ENCODE measurements around the gene RNF20.

RNF20 gene

GRCh38 chr9:101590901-101591300 lies 57.2 kb downstream of the RNF20 start:
- no peak for DNase-seq (ENCODE audit: low spot score)

GRCh38 chr9:101591787-101592446 lies 58.3 kb downstream of the RNF20 start:
- no peak for DNase-seq (ENCODE audit: low spot score)

DNA sequence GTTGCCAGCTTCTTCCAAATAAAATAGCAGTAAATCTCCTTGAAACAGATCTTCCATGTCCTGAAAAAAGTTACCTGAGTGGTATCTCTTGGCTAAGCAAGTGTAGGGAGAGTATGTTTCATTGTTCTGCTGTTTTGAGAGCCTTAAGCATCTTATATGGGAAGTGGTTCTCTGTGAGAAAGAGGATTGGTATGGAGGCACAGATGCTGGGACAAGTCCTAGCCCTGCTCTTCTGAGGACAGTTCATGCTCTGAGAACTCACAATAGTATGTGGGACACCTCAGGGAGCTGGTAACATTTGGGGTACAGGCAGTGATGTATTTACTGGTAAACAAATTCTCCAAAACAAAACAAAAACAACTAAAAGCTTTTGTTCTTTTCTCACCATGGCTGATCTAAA lies 59.1 kb downstream of the RNF20 start:
- DNase-seq (ENCODE audit: low spot score), result no peak

GRCh38 chr9:101593345-101593744 lies 59.7 kb downstream of the RNF20 start:
- no peak for DNase-seq (ENCODE audit: low spot score)

DNA sequence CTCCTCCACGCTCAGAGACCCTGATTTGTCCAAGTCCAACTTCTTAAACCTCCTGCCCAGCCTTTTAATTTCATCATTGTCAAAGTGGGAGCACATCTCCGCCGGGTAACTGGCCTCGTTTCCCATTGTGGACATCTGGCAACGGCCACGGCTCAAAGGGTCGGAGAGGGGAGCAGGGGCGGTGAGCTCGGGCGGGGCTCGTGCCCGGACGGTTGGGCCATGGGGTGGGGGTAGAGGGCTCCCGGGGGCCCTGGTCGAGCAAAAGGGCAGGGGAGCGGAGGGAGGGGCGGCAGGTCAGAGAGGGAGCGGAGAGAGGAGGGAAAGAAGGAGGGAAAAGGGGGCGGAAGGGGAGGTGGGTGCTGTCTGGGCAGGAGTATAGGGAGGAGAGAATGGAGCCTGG lies 61.1 kb downstream of the RNF20 start, which contains the start of gene PPP3R2:
Gene PPP3R2, minus strand, starts transcription at position 174 of the 400 bp plus-strand sequence. Its CDS starts 48 bp downstream, at position 126.
- DNase-seq (ENCODE audit: low spot score), result no peak

GRCh38 chr9:101601904-101602765 lies 68.5 kb downstream of the RNF20 start:
- peak; percentile 73 for DNase-seq (ENCODE audit: low spot score)

DNA sequence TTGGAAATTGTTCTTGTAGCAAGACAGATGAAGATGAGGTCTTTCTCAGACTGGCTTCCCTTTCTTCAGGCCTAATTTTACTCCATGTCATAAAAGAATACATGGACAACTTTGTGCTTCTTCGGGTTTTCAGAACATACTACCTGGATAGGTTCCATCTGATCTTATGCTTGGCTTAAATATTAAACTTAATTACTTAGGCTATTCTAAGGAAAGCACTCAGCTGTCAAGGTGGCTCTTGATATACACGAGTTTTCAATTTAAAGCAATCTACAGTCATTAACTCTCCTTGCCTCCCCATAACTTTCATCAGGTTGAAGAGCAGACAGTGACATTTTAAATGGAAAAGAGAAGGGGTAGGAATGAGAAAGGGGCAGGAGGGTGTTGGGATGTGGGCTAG lies 70.6 kb downstream of the RNF20 start:
- DNase-seq (ENCODE audit: low spot score), result no peak

DNA sequence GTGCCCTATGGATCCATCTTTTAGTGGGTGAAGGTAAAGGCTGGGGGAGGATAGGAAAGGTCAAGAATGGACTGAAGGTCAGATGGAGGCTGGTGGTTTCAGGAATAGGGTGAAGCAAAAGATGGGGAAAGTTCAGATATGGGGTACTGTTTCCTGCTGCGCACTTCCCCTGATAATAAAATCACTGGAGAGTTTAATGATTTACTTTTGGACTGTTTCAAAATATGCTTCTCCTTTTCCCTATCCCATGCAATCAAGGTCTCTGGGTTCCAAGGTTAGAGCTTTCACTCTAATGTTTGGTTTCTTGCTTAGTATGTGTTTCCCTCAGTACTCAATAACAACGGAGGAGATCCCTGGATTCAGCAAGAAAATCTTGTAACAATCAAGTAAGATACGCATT lies 71.9 kb downstream of the RNF20 start:
- no peak for DNase-seq (ENCODE audit: low spot score)

Measured in Ammon's horn (tissue), 1 donor.